GM19463 (cell line): ENCODE measurements around the gene SPTLC3.

Experiments used
- ATAC-seq: cut with Tn5 transposase; IDR thresholded peaks from one replicate; pipeline ENCODE4 v1.9.1; 2021; ENCODE audit warnings: mild to moderate bottlenecking, moderate library complexity; ENCODE audit not compliant: unreplicated experiment

The SPTLC3 gene

DNA sequence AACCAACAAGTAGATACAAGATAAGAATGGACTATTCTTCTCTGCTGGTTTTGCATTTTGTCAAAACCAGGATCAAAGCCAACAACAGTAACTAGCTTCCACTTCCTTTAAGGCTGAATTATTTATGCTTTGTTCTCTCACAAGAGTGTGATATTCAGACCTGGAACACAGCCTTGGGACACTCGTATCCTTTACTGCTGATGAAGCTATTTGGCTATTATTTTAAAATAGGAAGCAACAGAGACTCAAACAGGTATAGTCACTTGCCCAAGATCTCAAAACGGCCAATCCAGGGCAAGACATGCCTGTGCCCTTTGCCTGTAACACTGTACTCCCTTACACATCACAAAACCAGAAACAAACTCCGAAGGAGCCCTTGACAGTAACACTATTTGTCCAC lies 19.9 kb downstream of the SPTLC3 start:
- no peak for ATAC-seq

GRCh38 chr20:13029687-13030375 lies 21.1 kb downstream of the SPTLC3 start:
- no peak for ATAC-seq

DNA sequence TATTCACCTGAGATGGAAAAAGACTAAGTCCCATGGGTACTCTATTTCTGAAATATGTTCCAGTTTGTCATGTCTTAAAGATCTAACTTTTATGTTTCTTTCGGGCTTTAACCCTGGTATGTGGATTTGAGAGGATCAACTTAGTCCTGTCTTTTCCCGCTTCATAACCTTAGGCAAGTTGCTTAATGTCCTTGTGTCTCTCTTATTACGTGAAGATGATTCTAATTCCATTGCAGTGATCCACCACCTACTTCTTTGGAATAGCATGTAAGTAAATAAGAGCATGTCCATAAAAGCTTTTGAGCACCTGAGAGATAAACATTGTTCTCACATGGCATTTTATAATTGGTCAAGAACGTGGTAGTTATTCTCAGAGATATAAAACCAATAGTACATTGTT lies 23.0 kb downstream of the SPTLC3 start:
- no peak for ATAC-seq

DNA sequence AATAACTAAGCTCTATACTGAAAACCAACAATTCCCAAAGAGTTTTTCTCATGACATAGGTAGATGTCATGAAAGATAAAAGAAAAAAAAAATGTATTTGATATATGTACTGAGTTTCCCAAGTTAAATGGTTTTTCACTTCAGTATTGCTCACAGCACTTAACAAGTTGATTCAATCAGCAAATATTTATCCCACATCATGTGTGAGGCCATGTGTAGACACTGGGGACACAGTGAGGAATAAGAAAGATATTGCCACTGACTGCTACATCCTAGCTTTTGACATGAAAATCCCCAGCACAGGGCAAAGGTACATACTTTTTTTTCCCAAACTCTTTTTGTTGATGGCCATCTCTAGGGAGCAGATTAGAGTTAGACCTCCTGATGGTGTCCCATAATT lies 25.3 kb downstream of the SPTLC3 start:
- ATAC-seq, result no peak

GRCh38 chr20:13034936-13035335 lies 26.2 kb downstream of the SPTLC3 start:
- ATAC-seq, result no peak

DNA sequence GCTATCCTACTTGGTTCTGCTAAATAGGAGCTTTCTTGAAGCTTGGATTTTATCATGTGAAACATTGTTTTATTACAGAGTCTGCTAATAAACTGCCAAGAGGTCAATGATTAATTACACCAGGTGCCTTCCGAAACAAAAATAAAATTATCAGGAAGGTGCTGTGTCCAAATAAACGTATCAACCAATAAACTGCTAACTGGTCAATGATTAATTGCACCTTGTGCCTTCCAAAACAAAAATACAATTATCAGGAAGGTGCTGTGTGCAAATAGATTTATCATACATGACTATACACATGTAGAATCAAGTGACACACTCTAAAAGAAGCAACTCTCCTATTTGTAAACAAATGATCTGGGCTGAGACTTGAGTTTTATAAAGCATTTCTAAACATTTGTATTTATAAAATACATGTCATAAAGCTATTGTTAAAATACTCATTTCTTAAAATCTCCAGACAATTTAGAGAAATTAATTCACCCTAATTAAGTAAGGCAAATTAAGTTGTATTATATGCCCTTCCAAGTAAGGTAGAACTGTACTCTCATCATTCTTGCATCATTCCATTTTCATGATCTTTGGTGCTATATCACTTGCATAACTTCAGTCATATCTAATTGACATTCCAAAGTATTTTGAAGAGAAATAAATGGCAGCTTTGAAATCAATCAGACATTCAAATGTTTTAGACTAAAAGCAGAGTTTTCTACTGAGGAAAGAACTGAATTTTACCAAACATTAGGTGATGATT lies 26.8 kb downstream of the SPTLC3 start:
- ATAC-seq, result no peak

GRCh38 chr20:13037727-13038126 lies 29.0 kb downstream of the SPTLC3 start:
- no peak for ATAC-seq

DNA sequence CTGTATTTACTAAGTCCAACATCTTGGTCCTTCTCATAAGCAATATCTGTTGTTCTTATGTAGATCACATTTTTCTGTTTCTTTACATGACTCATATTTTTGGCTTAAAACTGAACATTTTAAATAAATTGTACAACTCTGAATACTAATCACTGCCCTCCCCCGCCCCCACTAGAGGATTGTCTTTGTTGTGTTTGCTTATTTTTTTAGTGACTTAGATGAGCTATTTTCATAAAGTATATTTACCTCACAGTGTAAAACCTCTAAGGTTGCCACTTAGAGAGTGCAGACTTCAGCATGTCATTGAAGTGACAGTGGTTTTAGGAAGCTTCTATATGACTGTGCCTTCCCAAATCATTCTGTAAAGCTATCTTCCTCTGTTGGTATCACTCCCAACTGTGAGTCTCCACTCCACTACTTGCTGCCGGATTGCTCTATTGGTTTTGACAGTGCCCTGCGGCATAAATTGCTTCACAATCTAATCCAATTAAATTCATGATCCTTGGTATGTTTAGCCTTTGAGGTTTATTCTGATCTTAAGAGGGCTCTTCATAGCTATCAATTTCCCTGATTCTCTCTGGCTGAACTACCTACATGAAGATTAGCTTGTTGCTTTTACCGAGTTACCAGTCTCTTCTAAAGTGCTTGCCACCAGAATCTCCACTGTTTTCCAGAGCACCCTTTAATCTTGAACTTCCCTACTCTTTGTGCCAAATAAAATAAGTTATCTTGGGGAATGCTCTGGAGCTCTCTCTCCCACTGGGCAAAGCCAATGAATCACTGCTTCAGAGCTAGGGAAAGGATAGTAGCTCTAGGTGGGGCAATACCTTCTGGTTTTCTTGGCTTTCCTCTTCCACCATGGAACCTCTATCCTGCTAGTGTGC lies 33.0 kb downstream of the SPTLC3 start:
- no peak for ATAC-seq

GRCh38 chr20:13042458-13042794 lies 33.7 kb downstream of the SPTLC3 start:
- peak; percentile 48 for ATAC-seq

- ATAC-seq, result no peak
Observed at GRCh38 chr20:13046409-13046808, 37.6 kb downstream of the SPTLC3 start.

GRCh38 chr20:13054011-13054410 lies 45.2 kb downstream of the SPTLC3 start:
- ATAC-seq, result no peak

- ATAC-seq, result no peak
Observed at GRCh38 chr20:13058666-13059389, 50.1 kb downstream of the SPTLC3 start.

- no peak for ATAC-seq
Observed at GRCh38 chr20:13059398-13060136, 50.8 kb downstream of the SPTLC3 start.

DNA sequence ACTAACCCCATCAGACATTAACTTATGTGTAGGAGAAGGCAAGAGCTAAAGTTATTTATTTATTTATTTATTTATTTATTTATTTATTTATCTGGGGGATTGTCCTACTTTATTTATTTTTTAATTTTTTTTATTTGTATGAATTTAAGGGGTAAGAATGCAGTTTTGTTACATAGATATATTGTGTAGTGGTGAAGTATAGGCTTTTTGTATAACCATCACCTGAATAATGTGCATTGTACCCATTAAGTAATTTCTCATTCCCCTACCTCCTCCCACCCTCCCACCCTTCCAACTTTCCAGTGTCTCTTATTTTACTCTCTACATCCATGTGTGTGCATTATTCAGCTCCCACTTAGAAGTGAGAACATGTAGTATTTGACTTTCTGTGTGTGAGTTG lies 51.6 kb downstream of the SPTLC3 start:
- no peak for ATAC-seq

- no peak for ATAC-seq
Observed at GRCh38 chr20:13061381-13061780, 52.6 kb downstream of the SPTLC3 start.

DNA sequence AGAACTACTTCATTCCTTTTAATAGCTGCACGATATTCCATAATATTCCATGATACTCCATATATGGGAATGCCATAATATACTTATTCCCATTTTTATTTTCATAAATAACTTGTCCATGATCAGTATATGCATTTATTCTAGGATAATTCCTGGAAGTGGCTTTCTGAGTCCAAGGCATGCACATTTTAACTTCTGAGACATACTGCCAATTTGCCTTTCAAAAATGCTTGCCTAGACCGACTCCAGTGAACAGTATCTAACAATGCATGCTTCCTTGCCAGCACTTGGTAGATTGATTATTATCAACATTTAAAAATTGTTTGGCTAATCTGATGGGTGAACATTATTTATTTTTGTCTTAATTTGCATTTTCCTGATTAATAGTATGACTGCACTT lies 54.0 kb downstream of the SPTLC3 start:
- ATAC-seq, result no peak

DNA sequence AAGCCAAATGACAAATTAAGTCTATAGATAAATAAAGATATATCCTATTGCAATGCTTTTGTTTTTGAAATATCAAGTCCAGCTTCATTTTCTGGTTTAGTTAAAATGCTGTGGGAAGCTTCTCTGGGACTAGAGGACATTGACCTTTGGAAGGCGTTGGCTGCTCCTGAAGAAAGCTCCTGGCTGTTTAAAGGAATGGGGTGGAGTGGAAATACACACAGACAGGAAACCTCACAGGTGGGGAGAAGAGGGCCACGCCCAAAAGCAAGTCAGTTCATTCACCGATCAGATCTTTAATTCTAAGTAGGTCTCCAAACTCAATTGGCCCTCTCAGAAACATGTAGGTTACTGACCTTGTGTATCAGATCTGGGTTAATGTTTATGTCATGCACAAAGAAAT lies 59.6 kb downstream of the SPTLC3 start:
- no peak for ATAC-seq

DNA sequence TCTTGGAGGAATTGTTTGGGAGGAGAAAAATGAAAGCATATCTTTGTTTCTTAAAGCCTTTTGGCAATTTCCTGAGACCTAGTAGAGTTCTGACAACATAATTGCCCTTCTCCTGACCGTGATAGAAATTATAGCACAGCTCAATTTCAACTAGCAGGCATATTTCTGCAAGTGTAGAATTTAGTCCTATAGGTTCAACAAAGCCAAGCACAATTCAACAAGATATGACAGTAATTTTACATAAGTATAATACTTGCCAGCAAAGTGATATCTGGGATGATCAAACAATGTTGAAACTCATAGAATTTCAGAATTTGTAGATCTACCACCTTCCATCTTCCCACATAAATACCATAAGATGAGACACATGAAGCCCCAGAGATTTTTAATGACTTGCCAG lies 73.1 kb downstream of the SPTLC3 start:
- ATAC-seq, result no peak

DNA sequence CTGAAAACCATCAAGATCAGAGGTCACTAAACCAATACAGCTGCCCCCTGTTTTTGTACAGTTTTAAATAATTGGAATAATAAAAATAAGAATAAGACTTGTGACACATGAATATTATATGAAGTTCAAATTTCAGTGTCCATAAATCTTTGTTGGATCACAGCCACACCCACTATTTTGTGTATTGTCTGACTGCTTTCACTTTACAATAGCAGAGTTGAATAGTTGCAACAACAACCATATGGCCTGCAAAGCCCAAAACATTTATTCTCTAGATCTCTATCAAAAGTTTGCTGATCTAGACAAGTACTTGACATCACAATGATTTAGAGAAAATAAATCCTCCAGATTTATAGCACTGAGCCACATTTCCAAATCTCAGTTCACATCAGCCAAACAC lies 73.6 kb downstream of the SPTLC3 start:
- ATAC-seq, result no peak

- ATAC-seq, result no peak
Observed at GRCh38 chr20:13085275-13085674, 76.5 kb downstream of the SPTLC3 start.
